ENCODE results near the gene DBH.

DNA sequence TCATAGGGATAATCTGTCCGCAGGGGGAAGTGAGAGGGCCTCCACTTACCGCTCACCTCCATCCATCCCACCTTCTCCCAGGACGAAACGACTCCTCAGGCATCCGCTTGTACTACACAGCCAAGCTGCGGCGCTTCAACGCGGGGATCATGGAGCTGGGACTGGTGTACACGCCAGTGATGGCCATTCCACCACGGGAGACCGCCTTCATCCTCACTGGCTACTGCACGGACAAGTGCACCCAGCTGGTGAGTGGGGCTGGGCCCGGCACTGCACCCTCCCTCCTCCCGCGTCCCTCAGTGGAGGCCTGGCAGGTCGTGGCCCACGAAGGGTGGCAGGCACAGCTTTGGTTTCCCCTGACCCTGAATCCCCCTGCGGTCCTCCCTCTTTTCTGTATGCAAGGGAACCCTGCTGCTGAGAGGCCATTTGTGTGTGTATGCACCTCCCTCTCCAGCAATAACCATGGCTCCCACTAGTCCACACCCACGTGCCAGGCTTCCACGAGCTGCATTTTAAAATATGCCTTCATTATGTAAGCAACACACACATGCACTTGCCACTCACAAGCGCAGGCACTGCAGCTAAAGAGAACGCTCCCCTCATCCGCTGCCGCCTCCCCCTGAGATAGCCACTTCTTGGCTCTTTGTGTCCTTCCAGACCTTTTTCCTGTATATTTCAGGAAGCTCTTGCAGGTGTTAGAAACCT lies 11.8 kb downstream of the DBH start:
- TF ChIP-seq, protein P1, sequence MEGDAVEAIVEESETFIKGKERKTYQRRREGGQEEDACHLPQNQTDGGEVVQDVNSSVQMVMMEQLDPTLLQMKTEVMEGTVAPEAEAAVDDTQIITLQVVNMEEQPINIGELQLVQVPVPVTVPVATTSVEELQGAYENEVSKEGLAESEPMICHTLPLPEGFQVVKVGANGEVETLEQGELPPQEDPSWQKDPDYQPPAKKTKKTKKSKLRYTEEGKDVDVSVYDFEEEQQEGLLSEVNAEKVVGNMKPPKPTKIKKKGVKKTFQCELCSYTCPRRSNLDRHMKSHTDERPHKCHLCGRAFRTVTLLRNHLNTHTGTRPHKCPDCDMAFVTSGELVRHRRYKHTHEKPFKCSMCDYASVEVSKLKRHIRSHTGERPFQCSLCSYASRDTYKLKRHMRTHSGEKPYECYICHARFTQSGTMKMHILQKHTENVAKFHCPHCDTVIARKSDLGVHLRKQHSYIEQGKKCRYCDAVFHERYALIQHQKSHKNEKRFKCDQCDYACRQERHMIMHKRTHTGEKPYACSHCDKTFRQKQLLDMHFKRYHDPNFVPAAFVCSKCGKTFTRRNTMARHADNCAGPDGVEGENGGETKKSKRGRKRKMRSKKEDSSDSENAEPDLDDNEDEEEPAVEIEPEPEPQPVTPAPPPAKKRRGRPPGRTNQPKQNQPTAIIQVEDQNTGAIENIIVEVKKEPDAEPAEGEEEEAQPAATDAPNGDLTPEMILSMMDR (conservative IDR thresholded peaks at IDR 0.05; ENCODE audit: low read depth, low read length): no peak
- TF ChIP-seq EZH2 (IDR thresholded peaks at IDR 0.05; ENCODE audit: borderline replicate concordance, low read depth, low read length, poor library complexity, severe bottlenecking): no peak
